Esophagus muscularis mucosa (tissue), 4 donors: Measurements from ENCODE around the gene TBC1D8. TPM values are rescaled to one million over a fixed set of nuclear protein-coding genes. Genes with fewer than 3 reads are reported as not detected.

Experiments
- DNase-seq: peaks from one replicate; pipeline ENCODE4 v3.0.0-alpha.2; 2017; ENCODE audit errors: extremely low spot score
- H3K27ac ChIP-seq, 4 donors: fragments of 200-600 bp; sonication (generic); replicated peaks in 1 of 4; 1 replicate in 3 of 4; 2 replicates in 1 of 4; pipeline ENCODE4 v1.5.1; 2016 to 2019; ENCODE audit warnings: mild to moderate bottlenecking in 1 of 4
- H3K27me3 ChIP-seq, 4 donors: fragments of 200-600 bp; sonication (generic); one replicate each; pipeline versions ENCODE4 v1.5.1 to v1.6.0; 2016 to 2019
- H3K36me3 ChIP-seq, 4 donors: fragments of 200-600 bp; sonication (generic); one replicate each; pipeline ENCODE4 v1.5.1; 2016 to 2019
- H3K4me1 ChIP-seq, 4 donors: fragments of 200-600 bp; sonication (generic); one replicate each; pipeline ENCODE4 v1.5.1; 2016 to 2019
- H3K4me3 ChIP-seq, 4 donors: fragments of 200-600 bp; sonication (generic); 1 replicate in 2 of 4; 2 replicates in 2 of 4; pipeline ENCODE4 v1.5.1; 2016 to 2019; ENCODE audit warnings: mild to moderate bottlenecking in 4 of 4, moderate library complexity in 1 of 4
- H3K9me3 ChIP-seq, 4 donors: fragments of 200-600 bp; sonication (generic); 1 replicate in 3 of 4; 2 replicates in 1 of 4; pipeline ENCODE4 v1.5.1; 2016 to 2019
- EP300 ChIP-seq: sonication (generic); formaldehyde crosslinking; IDR thresholded peaks from one replicate; pipeline ENCODE4 v1.6.1; 2017; ENCODE audit warnings: antibody characterized with exemption
- POLR2A ChIP-seq: fragments of 450-650 bp; IDR thresholded peaks from one replicate; pipeline ENCODE4 v1.6.1; 2017; ENCODE audit warnings: antibody characterized with exemption, moderate library complexity, mild to moderate bottlenecking, low read depth
- POLR2AphosphoS5 ChIP-seq, 2 donors: sonication (generic); formaldehyde crosslinking; IDR thresholded peaks; one replicate each; pipeline ENCODE4 v1.6.1; 2017; ENCODE audit warnings: antibody characterized with exemption in 2 of 2
- WGBS: methylation state at CpG from one replicate; pipeline ENCODE4 v1.1.5; 2018; 5-methylcytosine and 5-hydroxymethylcytosine counted together
- intact Hi-C: fragments of 100-400 bp; cut with DNase I; formaldehyde crosslinking; loops from one replicate; pipeline ENCODE4 v1.15.1; 2023
- total RNA-seq, 4 donors: library from RNA; depleted of rRNA; stranded (reverse); fragments of >200 nt; gene quantifications; one replicate each; pipeline versions ENCODE4 v1.1.0 to v1.2.1, GENCODE V29; 2016
- TF ChIP-seq, protein P1 (sequence below), 3 experiments: fragments of 200-600 bp in 2 of 3; fragments of 450-650 bp in 1 of 3; sonication (generic) in 2 of 3; IDR thresholded peaks; one replicate each; pipeline ENCODE4 v1.5.1; 2017 to 2019; ENCODE audit warnings: antibody characterized with exemption in 3 of 3, mild to moderate bottlenecking in 2 of 3, moderate library complexity in 1 of 3

TBC1D8 gene
- total RNA-seq, 4 donors from 2014 or later: 16.7 to 23.4 (median 20.4) TPM

DNA sequence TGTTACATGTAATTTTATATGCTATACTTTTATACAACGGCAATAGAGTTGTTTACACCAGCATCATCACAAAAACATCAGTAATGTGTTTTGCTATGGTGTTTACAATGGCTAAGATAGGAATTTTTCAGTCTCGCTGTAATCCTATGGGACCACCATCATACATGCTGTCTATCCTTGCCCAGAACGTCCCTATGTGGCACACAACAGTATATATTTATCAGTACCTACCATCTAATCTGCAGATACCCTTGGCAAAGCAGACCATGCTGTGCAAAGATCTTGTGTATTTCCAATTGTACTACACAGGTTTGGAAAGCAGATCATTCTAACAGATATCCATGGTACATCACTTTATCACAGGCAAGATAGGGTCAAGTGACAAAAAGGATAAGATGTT, 133.8 kb downstream of the TBC1D8 start:
- 87% methylated on average over 3 of the region's 3 CpGs for WGBS
- intact Hi-C loops: no loop called here
- H3K4me3 ChIP-seq: no peak overlapping the region
- H3K27ac ChIP-seq: no peak overlapping the region
- H3K9me3 ChIP-seq: no peaks in the 10 kb centered on the region
- peaks cover 0 to 5% (median 0%) of the 10 kb centered on the region in 4 donors for H3K4me1 ChIP-seq
- H3K36me3 ChIP-seq: peaks cover 6 to 64% (median 25%) of the 10 kb centered on the region in 4 donors
- no peak for DNase-seq
- no peaks in the 10 kb centered on the region for H3K27me3 ChIP-seq
- no peak for TF ChIP-seq EP300
- TF ChIP-seq, protein P1, sequence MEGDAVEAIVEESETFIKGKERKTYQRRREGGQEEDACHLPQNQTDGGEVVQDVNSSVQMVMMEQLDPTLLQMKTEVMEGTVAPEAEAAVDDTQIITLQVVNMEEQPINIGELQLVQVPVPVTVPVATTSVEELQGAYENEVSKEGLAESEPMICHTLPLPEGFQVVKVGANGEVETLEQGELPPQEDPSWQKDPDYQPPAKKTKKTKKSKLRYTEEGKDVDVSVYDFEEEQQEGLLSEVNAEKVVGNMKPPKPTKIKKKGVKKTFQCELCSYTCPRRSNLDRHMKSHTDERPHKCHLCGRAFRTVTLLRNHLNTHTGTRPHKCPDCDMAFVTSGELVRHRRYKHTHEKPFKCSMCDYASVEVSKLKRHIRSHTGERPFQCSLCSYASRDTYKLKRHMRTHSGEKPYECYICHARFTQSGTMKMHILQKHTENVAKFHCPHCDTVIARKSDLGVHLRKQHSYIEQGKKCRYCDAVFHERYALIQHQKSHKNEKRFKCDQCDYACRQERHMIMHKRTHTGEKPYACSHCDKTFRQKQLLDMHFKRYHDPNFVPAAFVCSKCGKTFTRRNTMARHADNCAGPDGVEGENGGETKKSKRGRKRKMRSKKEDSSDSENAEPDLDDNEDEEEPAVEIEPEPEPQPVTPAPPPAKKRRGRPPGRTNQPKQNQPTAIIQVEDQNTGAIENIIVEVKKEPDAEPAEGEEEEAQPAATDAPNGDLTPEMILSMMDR (IDR thresholded peaks at IDR 0.05): no peak
- no peak for TF ChIP-seq POLR2A
- no peak for TF ChIP-seq POLR2AphosphoS5 (IDR thresholded peaks at IDR 0.05)

DNA sequence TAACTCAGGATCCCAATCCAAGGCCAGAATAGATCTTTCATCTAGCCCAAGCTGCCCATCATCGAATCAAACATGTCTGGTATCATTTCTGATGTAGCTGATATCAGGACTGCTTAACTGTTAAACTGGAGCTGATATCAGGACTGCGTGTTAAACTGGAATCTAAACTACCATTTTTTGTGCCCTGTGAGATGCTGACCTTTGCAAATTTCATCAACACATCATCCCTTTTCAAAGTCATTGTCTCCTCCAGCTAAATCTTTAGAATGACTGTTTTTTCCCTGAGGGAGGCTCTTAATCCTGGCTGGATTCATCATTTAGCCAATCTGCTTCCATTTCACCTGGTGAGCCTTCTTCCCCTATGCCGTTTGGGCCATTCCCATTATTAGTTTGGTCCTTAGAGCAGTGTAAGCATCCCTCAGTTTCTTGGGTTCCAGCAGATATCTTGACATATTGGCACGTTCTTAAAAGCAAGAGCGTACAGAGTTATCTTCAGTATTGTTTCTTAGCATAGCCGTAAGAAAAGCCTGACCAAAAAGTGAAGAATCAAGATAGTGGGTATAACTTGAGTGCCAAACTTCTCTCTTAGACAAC, 136.8 kb downstream of the TBC1D8 start:
- TF ChIP-seq POLR2A (no peak), EP300 (no peak), POLR2AphosphoS5 (IDR thresholded peaks at IDR 0.05) (no peak)
- TF ChIP-seq, protein P1 (IDR thresholded peaks at IDR 0.05): no peak
- 97% methylated on average over 6 of the region's 6 CpGs for WGBS
- no peak overlapping the region for H3K4me3 ChIP-seq
- intact Hi-C loops: loop anchor here (5.0 kb wide), 1 partner anchor 188 kb away; no protein-coding TSS in a partner anchor
- H3K36me3 ChIP-seq: peaks cover 15 to 57% (median 28%) of the 10 kb centered on the region in 4 donors
- no peaks in the 10 kb centered on the region for H3K27me3 ChIP-seq
- no peak overlapping the region for H3K27ac ChIP-seq
- H3K4me1 ChIP-seq: peaks cover 0 to 8% (median 0%) of the 10 kb centered on the region in 4 donors
- no peak for DNase-seq
- no peaks in the 10 kb centered on the region for H3K9me3 ChIP-seq

DNA sequence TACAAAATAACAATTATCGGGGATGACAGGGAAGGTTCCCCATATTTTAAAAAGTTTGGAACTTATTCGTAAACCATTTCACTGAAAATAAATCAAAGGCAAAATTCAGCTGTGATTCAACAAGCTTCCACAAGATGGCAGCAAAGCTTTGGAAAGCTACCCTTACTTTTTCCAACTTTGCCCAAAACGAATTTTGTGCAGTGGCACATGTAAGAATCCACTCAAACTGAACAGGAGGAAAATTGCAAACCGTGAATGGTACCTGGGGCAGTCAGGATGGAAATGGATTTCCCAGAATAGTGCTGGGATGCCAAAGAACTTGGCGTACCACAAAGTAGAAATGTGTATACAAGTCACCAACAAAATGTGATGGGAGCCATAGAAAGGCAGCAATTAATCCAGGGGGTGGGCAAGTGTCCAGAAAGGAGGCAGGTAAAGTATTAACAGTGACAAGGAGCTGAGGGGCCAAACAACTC, 138.4 kb downstream of the TBC1D8 start:
- intact Hi-C loops: loop anchor here (2.0 to 5.0 kb wide), 2 partner anchors 140 to 190 kb away; no protein-coding TSS in a partner anchor
- Histone ChIP-seq H3K36me3 (peaks cover 24 to 58% (median 33%) of the 10 kb centered on the region in 4 donors), H3K4me1 (peaks cover 0 to 8% (median 0%) of the 10 kb centered on the region in 4 donors), H3K27ac (no peak overlapping the region), H3K9me3 (no peaks in the 10 kb centered on the region), H3K27me3 (no peaks in the 10 kb centered on the region), H3K4me3 (no peak overlapping the region)
- WGBS: 36% methylated on average over 5 of the region's 5 CpGs
- no peak for DNase-seq
- peak in 1 of 2 donors; percentile 22 for TF ChIP-seq POLR2AphosphoS5 (IDR thresholded peaks at IDR 0.05)
- TF ChIP-seq, protein P1 (IDR thresholded peaks at IDR 0.05): peak; percentile 85 to 88 (median 86)
- TF ChIP-seq EP300: no peak
- TF ChIP-seq POLR2A: no peak

DNA sequence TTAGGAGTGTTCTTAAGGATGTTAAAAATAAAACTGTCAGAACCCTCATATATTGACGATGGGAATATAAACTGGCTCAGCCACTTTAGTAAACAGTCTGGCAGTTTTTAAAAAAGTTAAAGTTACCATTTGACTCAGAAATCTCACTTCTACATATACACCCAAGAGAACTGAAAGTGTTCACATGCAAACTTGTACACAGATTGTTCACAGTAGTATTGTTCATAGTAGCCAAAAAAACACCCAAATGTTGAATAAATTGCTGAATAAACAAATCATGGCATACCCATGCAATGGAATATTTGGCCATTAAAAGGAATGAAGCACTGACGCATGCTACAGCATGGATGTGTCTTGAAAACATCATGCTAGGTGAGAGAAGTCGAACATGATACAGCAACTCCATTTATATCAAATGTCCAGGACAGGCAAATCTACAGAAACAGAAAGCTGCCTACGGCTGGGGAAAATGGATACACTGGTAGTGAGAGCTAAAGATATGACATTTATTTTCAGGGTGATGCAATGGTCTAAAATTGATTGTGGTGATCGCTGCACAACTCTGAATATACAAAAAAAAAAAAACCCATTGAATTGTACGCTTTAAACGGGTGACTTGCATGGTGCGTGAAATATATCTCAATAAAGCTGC, 139.0 kb downstream of the TBC1D8 start:
- Histone ChIP-seq H3K36me3 (peaks cover 30 to 58% (median 39%) of the 10 kb centered on the region in 4 donors), H3K9me3 (no peaks in the 10 kb centered on the region), H3K27me3 (no peaks in the 10 kb centered on the region), H3K4me3 (no peak overlapping the region), H3K4me1 (peaks cover 0 to 8% (median 0%) of the 10 kb centered on the region in 4 donors), H3K27ac (no peak overlapping the region)
- WGBS: 64% methylated on average over 8 of the region's 8 CpGs
- no peak for DNase-seq
- TF ChIP-seq, protein P1 (IDR thresholded peaks at IDR 0.05): no peak
- TF ChIP-seq POLR2AphosphoS5 (IDR thresholded peaks at IDR 0.05) (no peak), EP300 (no peak), POLR2A (no peak)
- intact Hi-C loops: loop anchor here (2.0 to 5.0 kb wide), 2 partner anchors 141 to 190 kb away; no protein-coding TSS in a partner anchor
